ENCODE measurements around the gene ETV6. TPM values are rescaled to one million over a fixed set of nuclear protein-coding genes. Genes with fewer than 3 reads are reported as not detected.

Gene ETV6
- total RNA-seq, 2 experiments from 2014 or later, result 28.5 to 30.2 TPM

GRCh38 chr12:11797317-11797913 is 147.9 kb downstream of the ETV6 start:
- Histone ChIP-seq H3K27ac (ENCODE audit: low read depth in 1 of 2, low read length in 2 of 2) (no peak overlapping the region), H3K4me1 (ENCODE audit: insufficient read depth, low read length) (peaks cover 25% of the 10 kb centered on the region), H3K9me3 (ENCODE audit: control insufficient read depth in 1 of 2, insufficient read depth in 1 of 2, low read length in 2 of 2) (no peaks in the 10 kb centered on the region), H3K27me3 (ENCODE audit: control insufficient read depth in 1 of 2, insufficient read depth in 2 of 2, low read length in 2 of 2) (no peaks in the 10 kb centered on the region), H3K4me3 (ENCODE audit: low read length) (no peak overlapping the region), H3K36me3 (ENCODE audit: insufficient read depth, low read length) (peaks cover 6% of the 10 kb centered on the region)
- H3K4me1 Mint-ChIP-seq (ENCODE audit: low read depth), result peaks cover 68% of the 10 kb centered on the region
- intact Hi-C loops (cut with DNase I, micrococcal nuclease), result no loop called here
- ChIA-PET CTCF (no interaction called here), POLR2A (interaction anchor here (0.7 kb wide), 1 partner anchor 12 kb away, joined by 3 read pairs; no protein-coding TSS in a partner anchor)
- H3K27me3 Mint-ChIP-seq, result no peaks in the 10 kb centered on the region
- TF ChIP-seq, protein P1, sequence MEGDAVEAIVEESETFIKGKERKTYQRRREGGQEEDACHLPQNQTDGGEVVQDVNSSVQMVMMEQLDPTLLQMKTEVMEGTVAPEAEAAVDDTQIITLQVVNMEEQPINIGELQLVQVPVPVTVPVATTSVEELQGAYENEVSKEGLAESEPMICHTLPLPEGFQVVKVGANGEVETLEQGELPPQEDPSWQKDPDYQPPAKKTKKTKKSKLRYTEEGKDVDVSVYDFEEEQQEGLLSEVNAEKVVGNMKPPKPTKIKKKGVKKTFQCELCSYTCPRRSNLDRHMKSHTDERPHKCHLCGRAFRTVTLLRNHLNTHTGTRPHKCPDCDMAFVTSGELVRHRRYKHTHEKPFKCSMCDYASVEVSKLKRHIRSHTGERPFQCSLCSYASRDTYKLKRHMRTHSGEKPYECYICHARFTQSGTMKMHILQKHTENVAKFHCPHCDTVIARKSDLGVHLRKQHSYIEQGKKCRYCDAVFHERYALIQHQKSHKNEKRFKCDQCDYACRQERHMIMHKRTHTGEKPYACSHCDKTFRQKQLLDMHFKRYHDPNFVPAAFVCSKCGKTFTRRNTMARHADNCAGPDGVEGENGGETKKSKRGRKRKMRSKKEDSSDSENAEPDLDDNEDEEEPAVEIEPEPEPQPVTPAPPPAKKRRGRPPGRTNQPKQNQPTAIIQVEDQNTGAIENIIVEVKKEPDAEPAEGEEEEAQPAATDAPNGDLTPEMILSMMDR (IDR thresholded peaks at IDR 0.05), result no peak
- no peaks in the 10 kb centered on the region for H3K36me3 Mint-ChIP-seq (ENCODE audit: low read depth)
- DNase-seq, result no peak
- no peaks in the 10 kb centered on the region for H3K9me3 Mint-ChIP-seq
- H3K4me3 Mint-ChIP-seq, result no peak overlapping the region
- H3K27ac Mint-ChIP-seq, result peak overlapping the region; percentile 2
- ATAC-seq (ENCODE audit: poor library complexity), result no peak

DNA sequence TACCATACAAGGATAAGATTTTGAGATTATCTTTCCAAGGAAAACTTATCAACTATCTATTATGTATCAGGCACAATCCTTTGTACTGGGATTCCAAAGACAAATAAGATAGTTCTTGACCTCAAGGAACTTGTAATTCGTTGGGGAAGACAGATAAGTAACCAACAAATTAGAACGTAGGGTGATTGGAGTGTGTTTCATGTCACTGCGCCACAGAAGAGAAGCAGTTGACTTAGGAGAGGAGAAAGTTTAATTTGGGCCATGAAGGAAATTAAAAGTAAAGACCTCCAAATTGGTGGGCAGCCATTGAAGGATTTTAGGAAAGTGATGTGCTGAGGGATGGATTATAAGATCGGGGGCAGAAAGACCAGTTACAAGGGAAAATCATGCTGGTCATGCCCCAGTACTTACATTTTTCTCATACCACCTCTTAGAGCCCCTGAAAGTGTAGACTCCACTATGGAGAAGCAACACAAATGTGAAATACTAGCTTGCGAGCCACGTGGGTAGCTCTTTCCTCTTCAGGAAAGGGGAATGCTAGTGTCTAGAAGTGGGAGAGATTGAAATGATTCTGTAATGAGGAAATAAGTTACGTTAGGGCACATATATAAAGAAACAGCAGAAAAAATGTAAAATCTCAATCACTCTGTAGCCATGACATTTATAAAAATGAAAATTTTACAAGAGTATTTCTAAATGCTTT is 148.7 kb downstream of the ETV6 start:
- H3K9me3 Mint-ChIP-seq, result no peaks in the 10 kb centered on the region
- ATAC-seq (ENCODE audit: poor library complexity), result no peak
- H3K4me1 Mint-ChIP-seq (ENCODE audit: low read depth), result peaks cover 73% of the 10 kb centered on the region
- CTCF ChIA-PET, result interaction anchor here (0.6 kb wide), 1 partner anchor 11 kb away, joined by 4 read pairs; no protein-coding TSS in a partner anchor
- H3K27me3 Mint-ChIP-seq, result no peaks in the 10 kb centered on the region
- intact Hi-C loops (cut with DNase I, micrococcal nuclease), result no loop called here
- TF ChIP-seq, protein P1 (IDR thresholded peaks at IDR 0.05), result no peak
- peaks cover 3% of the 10 kb centered on the region for H3K36me3 ChIP-seq (ENCODE audit: insufficient read depth, low read length)
- H3K36me3 Mint-ChIP-seq (ENCODE audit: low read depth), result no peaks in the 10 kb centered on the region
- no peaks in the 10 kb centered on the region for H3K27me3 ChIP-seq (ENCODE audit: control insufficient read depth in 1 of 2, insufficient read depth in 2 of 2, low read length in 2 of 2)
- POLR2A ChIA-PET, result interaction anchor here (0.6 kb wide), 1 partner anchor 26 kb away, joined by 3 read pairs; no protein-coding TSS in a partner anchor
- H3K4me3 ChIP-seq (ENCODE audit: low read length), result no peak overlapping the region
- H3K4me1 ChIP-seq (ENCODE audit: insufficient read depth, low read length), result peaks cover 25% of the 10 kb centered on the region
- no peaks in the 10 kb centered on the region for H3K9me3 ChIP-seq (ENCODE audit: control insufficient read depth in 1 of 2, insufficient read depth in 1 of 2, low read length in 2 of 2)
- no peak overlapping the region for H3K4me3 Mint-ChIP-seq
- no peak overlapping the region for H3K27ac ChIP-seq (ENCODE audit: low read depth in 1 of 2, low read length in 2 of 2)
- H3K27ac Mint-ChIP-seq, result peak overlapping the region; percentile 2
- no peak for DNase-seq

DNA sequence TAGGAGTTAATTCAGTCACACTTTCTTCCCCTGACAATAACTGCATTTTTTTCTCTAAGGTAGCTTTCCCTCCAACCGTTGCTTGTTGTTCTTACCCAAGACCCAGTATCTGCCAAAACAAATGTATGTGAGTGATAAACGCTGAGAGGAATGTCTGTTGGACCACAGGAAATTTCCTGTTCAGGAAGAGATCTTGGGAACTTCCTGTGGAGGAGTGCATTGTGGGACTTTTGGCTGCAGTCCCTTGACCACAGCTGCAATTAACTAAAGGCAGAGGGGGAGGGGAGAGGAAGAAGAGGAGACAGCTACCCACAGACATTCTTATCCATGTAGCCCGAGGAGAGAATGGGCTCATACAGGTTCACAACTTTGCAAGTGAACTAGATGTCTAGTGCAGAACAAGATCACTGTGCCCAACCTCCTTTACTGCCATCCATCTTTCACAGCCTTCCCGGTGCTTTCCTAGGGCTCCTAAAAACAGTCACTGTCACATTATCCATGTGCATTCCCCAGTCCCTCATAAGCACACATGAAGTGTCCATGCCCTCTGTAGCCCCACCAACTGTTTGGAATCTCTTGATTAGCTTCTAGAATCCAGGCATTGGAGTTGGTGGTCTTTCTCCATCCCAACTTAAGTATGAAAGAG is 149.5 kb downstream of the ETV6 start:
- DNase-seq, result no peak
- Mint-ChIP-seq H3K27me3 (no peaks in the 10 kb centered on the region), H3K4me1 (ENCODE audit: low read depth) (peaks cover 73% of the 10 kb centered on the region), H3K9me3 (no peaks in the 10 kb centered on the region), H3K36me3 (ENCODE audit: low read depth) (no peaks in the 10 kb centered on the region), H3K27ac (no peak overlapping the region), H3K4me3 (no peak overlapping the region)
- POLR2A ChIA-PET, result interaction anchor here (0.6 kb wide), 1 partner anchor 26 kb away, joined by 3 read pairs; no protein-coding TSS in a partner anchor
- no peaks in the 10 kb centered on the region for H3K9me3 ChIP-seq (ENCODE audit: control insufficient read depth in 1 of 2, insufficient read depth in 1 of 2, low read length in 2 of 2)
- no peaks in the 10 kb centered on the region for H3K27me3 ChIP-seq (ENCODE audit: control insufficient read depth in 1 of 2, insufficient read depth in 2 of 2, low read length in 2 of 2)
- H3K27ac ChIP-seq (ENCODE audit: low read depth in 1 of 2, low read length in 2 of 2), result no peak overlapping the region
- intact Hi-C loops (cut with DNase I, micrococcal nuclease), result no loop called here
- H3K4me3 ChIP-seq (ENCODE audit: low read length), result no peak overlapping the region
- H3K36me3 ChIP-seq (ENCODE audit: insufficient read depth, low read length), result no peaks in the 10 kb centered on the region
- CTCF ChIA-PET, result interaction anchor here (0.6 to 0.9 kb wide), 2 partner anchors 10 to 19 kb away, joined by 3 to 4 read pairs; no protein-coding TSS in a partner anchor
- TF ChIP-seq, protein P1 (IDR thresholded peaks at IDR 0.05), result no peak
- H3K4me1 ChIP-seq (ENCODE audit: insufficient read depth, low read length), result peaks cover 25% of the 10 kb centered on the region
- no peak for ATAC-seq (ENCODE audit: poor library complexity)
